Activated T-helper 1 cell treated with anti-CD3 and anti-CD28 coated beads, Interleukin-12 subunit alpha, Interleukin-12 subunit beta, Interleukin-2, Interleukin-4 antibody, amounts not matched to agents 30 ng/mL and 10 ng/mL and 1 ng/mL, durations not matched to agents 14 hours and 24 hours and 36 hours (primary cell): ENCODE data around the gene GRIN2C. TPM values are rescaled to one million over a fixed set of nuclear protein-coding genes. Genes with fewer than 3 reads are reported as not detected.

ENCODE experiments used
- DNase-seq: peaks from one replicate; pipeline ENCODE4 v3.0.0; 2021; ENCODE audit warnings: low spot score
- H3K27ac Mint-ChIP-seq: one replicate; pipeline ENCODE4 v1.8.0; 2021; ENCODE audit warnings: mild to moderate bottlenecking, mixed read lengths
- H3K27me3 Mint-ChIP-seq: one replicate; pipeline ENCODE4 v1.8.0; 2022; ENCODE audit warnings: mild to moderate bottlenecking, moderate library complexity, mixed read lengths; ENCODE audit not compliant: insufficient read depth
- H3K36me3 Mint-ChIP-seq: one replicate; pipeline ENCODE4 v1.8.0; 2021; ENCODE audit warnings: low read depth, mixed read lengths
- H3K4me1 Mint-ChIP-seq: one replicate; pipeline ENCODE4 v1.8.0; 2021; ENCODE audit warnings: low read depth, mixed read lengths
- H3K4me3 Mint-ChIP-seq: one replicate; pipeline ENCODE4 v1.8.0; 2021; ENCODE audit warnings: mild to moderate bottlenecking, moderate library complexity, mixed read lengths
- H3K9me3 Mint-ChIP-seq: one replicate; pipeline ENCODE4 v1.8.0; 2021; ENCODE audit warnings: mixed read lengths
- intact Hi-C: fragments of 100-400 bp; cut with micrococcal nuclease; formaldehyde crosslinking; loops from one replicate; pipeline ENCODE4 v1.15.1; 2024
- total RNA-seq: library from RNA; stranded (reverse); gene quantifications from 2 replicates; pipeline ENCODE4 v1.2.3, GENCODE V29; 2022

The GRIN2C gene
- total RNA-seq, 1 donor from 2014 or later, result 0.34 TPM

DNA sequence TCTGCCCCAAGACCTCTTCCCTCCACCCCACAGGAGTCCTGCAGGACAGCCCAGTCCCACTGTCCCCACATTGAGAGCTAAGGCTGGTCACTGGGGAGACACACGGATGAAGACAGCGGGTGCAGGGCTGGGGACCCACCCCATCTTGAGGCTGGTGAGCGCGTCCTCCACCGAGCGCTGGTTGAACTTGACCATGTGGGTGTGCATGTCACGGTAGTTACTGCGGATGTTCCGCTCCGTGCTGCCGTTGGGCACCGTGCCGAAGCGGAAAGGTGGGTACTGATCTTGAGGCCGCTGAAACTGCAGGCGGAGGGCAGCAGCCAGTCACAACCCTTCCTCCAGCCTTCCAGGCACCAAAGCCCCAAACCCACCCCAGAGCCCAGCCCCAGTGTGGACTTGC lies 13.1 kb downstream of the GRIN2C start:
- Mint-ChIP-seq H3K27me3 (peaks cover 23% of the 10 kb centered on the region), H3K36me3 (no peaks in the 10 kb centered on the region), H3K4me1 (no peaks in the 10 kb centered on the region), H3K27ac (no peak overlapping the region), H3K4me3 (no peak overlapping the region), H3K9me3 (no peaks in the 10 kb centered on the region)
- intact Hi-C loops, result no loop called here
- no peak for DNase-seq

DNA sequence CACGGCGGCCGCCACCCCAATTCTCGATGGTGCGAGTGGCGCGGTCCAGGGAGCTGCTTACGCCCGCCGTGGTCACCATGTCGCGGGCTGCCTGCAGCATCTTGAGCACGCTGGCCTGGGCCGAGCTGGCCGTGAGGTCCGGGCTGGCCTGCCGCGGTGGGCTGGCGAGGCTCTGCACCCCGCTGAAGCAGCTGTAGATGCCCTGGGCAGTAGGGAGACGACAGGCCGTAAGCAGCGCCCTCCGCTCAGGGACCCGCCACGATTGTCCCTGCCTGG lies 16.4 kb downstream of the GRIN2C start:
- Mint-ChIP-seq H3K27ac (no peak overlapping the region), H3K36me3 (no peaks in the 10 kb centered on the region), H3K27me3 (peaks cover 23% of the 10 kb centered on the region), H3K4me3 (no peak overlapping the region), H3K4me1 (peaks cover 8% of the 10 kb centered on the region), H3K9me3 (no peaks in the 10 kb centered on the region)
- intact Hi-C loops, result no loop called here
- no peak for DNase-seq

DNA sequence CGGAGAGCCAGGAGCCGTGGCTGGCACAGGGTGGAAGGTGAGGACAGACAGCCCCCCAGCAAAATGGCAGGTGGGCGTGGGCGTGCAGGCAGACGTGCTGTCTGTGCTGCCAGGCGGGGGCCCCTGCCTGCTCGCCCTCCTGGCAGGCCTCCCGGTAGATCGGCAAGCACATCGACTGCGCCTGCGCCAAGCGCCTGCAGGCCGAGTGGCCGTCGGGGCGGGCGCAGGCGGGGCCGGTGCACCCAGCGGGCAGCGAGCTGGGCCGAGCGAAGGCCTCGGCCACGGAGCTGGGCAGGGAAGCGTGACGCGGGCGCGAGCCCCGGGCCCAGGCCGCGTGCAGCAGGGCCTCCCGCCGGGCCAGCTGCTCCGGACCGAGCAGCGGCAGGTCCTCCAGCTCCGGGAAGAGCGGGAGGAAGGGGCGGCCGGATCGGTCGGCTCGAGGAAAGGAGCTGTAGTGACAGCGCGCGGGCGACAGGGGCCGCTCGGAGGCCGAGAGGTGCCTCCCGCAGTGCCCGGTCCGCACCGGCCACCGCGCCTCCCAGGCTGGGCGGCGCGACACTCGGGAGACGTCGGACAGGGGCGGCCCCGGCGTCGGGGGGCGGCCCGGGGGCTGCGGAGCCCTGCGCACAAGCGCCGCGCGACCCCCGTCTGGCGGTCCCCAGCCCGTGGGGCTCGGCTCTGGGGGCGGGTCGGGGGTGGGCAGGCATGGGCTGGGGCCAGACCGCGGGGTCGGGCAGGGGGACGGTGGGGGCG lies 16.9 kb downstream of the GRIN2C start:
- intact Hi-C loops, result no loop called here
- Mint-ChIP-seq H3K27me3 (peaks cover 23% of the 10 kb centered on the region), H3K36me3 (no peaks in the 10 kb centered on the region), H3K4me1 (peaks cover 8% of the 10 kb centered on the region), H3K4me3 (no peak overlapping the region), H3K9me3 (no peaks in the 10 kb centered on the region), H3K27ac (no peak overlapping the region)
- no peak for DNase-seq

DNA sequence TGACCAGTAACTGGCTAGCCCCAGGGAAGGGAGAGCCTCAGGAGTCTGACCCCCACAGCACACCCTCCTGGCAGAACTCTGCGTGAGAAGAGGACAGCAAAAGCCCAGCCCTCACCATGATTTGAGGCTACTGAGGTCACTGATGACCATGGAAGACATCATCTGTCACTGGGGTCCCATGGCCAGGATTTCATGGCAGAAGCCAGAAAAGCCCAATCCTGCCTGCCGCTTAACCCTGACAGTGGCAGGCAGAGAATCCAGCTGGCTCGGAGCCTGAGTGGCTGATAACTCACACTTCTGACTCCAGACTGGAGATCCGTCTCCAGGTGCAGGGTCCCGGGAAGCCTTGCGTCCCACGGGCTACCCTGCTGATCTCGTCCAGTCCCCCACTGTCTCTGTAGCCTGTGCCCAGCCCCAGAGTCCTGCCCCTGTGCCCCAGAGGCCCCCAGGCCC lies 17.5 kb downstream of the GRIN2C start:
- Mint-ChIP-seq H3K36me3 (no peaks in the 10 kb centered on the region), H3K27ac (no peak overlapping the region), H3K9me3 (no peaks in the 10 kb centered on the region), H3K27me3 (peaks cover 23% of the 10 kb centered on the region), H3K4me1 (peaks cover 8% of the 10 kb centered on the region), H3K4me3 (no peak overlapping the region)
- DNase-seq, result no peak
- intact Hi-C loops, result no loop called here

DNA sequence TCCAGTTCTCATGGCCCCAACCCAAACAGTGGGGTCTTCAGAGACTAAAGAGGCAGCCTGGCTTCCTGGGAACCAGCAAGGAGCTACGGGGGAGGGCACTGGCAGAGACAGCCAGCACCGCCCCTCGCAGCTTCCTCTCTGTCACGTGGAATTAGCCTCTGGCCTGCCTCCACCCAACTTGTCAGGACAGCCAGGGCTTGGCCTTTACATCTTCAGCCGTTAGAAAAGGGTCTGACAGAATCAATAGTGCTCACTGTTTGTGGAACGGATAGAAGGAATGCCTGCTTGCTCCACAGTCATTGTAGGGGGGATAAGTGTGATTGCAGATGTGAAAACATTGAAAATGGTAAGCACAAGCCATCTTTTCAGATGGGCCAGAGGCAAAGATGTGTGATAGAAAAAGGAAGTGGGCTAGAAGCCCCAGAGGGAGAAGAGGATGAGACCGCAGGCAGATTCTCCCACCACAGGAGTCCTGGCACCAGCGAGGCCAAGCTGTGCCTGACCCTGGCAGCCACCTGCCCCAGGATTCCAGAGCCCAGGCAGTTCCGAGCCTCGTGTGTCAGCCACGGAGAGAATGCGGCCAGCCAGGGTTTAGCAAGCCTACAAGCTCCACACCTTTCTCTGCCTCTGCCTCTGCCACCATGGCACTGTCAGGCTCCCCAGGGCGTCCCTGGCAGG lies 18.6 kb downstream of the GRIN2C start:
- no peak overlapping the region for H3K27ac Mint-ChIP-seq

DNA sequence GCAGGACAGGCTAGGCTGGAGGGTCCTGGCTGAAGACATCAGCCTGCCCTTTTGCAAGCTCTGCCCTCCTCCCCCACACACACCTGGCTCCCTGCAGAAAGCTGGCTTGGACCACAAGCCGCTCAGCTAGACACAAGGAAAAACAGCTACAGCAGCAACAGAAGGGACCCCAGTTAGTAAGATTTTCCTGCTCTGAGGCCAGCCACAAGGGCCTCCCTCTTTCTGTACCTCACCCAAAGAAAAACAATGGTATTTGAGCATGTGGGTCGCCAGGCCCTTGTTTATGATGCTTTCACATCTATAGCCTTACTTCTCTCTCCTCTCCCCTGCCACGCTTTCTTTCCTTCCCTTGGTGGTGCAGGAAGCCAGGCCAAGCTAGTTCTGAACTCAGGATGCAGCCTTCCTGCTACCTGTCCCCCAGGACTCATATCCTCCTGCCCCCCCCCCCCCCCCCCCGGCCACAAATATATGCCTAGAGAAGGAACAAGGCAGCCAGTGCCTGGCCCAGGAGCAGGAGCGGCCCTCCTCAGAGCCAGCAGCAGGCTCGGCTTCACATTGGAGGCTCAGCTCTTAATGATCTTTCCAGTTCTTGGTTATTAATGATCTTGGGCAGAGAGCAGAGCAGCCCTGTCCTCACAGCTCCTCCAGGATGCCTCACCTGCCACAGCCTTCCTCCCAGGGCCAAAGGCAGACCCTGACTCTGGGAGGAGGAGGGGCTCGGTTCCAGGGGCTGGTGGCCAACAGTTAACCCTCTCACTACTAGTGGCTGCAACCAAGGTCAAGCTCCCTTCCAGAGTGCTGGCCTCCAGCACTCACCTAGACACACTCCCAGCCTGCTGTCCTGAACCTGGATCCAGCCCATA lies 19.5 kb downstream of the GRIN2C start:
- no peak overlapping the region for H3K27ac Mint-ChIP-seq
- intact Hi-C loops, result no loop called here

More for the DNA sequence above, 18.6 kb downstream of the GRIN2C start:
- no peak for DNase-seq
- intact Hi-C loops, result no loop called here
- no peak overlapping the region for H3K4me3 Mint-ChIP-seq
- H3K9me3 Mint-ChIP-seq, result no peaks in the 10 kb centered on the region
- peaks cover 8% of the 10 kb centered on the region for H3K4me1 Mint-ChIP-seq
- H3K27me3 Mint-ChIP-seq, result peaks cover 23% of the 10 kb centered on the region
- peaks cover 7% of the 10 kb centered on the region for H3K36me3 Mint-ChIP-seq

DNA sequence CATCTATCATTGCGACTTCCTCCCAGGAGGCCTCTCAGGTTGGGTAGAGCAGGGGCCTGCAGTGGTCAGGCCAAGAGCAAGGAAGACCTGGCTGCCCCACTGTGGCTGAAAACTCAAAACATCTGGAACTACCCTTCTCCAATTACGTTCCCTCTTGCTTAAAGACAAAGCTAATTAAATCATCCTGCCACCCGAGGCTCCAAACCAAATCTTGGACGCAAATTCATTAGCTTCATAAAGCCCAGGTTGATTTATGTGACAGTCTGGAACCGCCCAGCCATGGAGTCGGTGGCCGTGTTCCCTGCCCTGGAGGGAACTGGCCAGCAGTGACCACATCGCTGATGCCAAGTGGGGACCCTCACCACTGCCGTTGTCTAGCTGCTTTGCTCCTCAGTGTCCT lies 21.4 kb downstream of the GRIN2C start:
- Mint-ChIP-seq H3K36me3 (peaks cover 9% of the 10 kb centered on the region), H3K27me3 (peaks cover 12% of the 10 kb centered on the region), H3K4me3 (no peak overlapping the region), H3K27ac (no peak overlapping the region), H3K9me3 (no peaks in the 10 kb centered on the region), H3K4me1 (peaks cover 8% of the 10 kb centered on the region)
- no peak for DNase-seq
- intact Hi-C loops, result no loop called here

More for the DNA sequence above, 19.5 kb downstream of the GRIN2C start:
- Mint-ChIP-seq H3K27me3 (peaks cover 23% of the 10 kb centered on the region), H3K4me3 (no peak overlapping the region), H3K36me3 (peaks cover 9% of the 10 kb centered on the region), H3K4me1 (peaks cover 8% of the 10 kb centered on the region), H3K9me3 (no peaks in the 10 kb centered on the region)
- no peak for DNase-seq

DNA sequence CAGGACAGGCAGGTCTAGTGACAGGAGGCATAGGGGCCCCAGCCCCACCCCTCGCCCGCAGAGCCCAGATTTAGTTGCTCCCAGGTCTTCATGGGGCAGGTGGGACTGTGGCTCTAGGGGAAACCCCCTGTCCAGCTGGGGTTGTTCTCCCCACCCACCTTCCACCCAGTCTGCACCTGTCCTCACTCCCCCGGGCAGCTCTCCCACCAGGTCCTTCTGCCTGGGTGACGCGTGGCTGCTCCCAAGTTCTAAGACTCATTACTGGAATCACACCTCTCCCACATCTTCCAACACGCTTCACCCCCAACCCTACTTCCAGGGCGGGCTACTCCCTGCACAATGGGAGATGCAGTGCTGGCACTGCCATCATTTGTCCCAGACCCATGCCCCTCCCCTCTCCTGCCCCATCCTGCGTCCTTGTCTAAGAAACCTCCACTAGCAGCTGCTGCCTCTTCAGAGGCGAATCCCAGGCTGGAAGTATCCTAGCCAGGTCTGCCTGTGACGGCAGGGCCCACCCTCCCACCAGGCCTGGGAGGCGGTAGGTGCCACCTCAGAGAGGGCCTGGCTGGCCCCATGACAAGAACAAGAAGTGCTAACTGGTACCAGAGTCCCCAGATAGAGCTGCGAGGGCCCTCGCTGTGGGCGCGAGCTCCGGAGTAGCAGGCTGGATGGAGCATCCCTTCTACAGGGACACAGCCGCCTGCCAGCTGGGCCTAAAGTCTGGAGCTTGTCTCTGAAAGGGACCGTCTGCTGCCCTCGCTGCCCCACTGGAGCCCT lies 22.8 kb downstream of the GRIN2C start:
- peaks cover 9% of the 10 kb centered on the region for H3K36me3 Mint-ChIP-seq
- no peak overlapping the region for H3K27ac Mint-ChIP-seq
- peaks cover 6% of the 10 kb centered on the region for H3K27me3 Mint-ChIP-seq
- no peak overlapping the region for H3K4me3 Mint-ChIP-seq
- intact Hi-C loops, result no loop called here
- H3K4me1 Mint-ChIP-seq, result peaks cover 8% of the 10 kb centered on the region
- no peaks in the 10 kb centered on the region for H3K9me3 Mint-ChIP-seq
- no peak for DNase-seq

DNA sequence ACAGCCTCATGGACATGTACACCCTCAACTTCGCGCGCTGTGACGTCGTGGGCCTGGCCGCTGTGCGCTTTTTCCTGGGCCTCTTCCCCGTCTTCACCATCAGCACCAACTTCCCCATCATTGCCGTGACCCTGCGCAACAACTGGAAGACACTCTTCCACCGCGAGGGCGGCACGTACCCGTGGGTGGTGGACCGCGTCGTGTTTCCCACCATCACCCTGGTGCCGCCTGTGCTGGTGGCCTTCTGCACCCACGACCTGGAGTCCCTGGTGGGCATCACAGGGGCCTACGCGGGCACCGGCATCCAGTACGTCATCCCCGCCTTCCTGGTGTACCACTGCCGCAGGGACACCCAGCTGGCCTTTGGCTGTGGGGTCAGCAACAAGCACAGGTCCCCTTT lies 23.5 kb downstream of the GRIN2C start:
- peaks cover 8% of the 10 kb centered on the region for H3K4me1 Mint-ChIP-seq
- DNase-seq, result no peak
- H3K9me3 Mint-ChIP-seq, result no peaks in the 10 kb centered on the region
- no peak overlapping the region for H3K27ac Mint-ChIP-seq
- intact Hi-C loops, result no loop called here
- H3K27me3 Mint-ChIP-seq, result peaks cover 4% of the 10 kb centered on the region
- H3K4me3 Mint-ChIP-seq, result no peak overlapping the region
- peaks cover 9% of the 10 kb centered on the region for H3K36me3 Mint-ChIP-seq

DNA sequence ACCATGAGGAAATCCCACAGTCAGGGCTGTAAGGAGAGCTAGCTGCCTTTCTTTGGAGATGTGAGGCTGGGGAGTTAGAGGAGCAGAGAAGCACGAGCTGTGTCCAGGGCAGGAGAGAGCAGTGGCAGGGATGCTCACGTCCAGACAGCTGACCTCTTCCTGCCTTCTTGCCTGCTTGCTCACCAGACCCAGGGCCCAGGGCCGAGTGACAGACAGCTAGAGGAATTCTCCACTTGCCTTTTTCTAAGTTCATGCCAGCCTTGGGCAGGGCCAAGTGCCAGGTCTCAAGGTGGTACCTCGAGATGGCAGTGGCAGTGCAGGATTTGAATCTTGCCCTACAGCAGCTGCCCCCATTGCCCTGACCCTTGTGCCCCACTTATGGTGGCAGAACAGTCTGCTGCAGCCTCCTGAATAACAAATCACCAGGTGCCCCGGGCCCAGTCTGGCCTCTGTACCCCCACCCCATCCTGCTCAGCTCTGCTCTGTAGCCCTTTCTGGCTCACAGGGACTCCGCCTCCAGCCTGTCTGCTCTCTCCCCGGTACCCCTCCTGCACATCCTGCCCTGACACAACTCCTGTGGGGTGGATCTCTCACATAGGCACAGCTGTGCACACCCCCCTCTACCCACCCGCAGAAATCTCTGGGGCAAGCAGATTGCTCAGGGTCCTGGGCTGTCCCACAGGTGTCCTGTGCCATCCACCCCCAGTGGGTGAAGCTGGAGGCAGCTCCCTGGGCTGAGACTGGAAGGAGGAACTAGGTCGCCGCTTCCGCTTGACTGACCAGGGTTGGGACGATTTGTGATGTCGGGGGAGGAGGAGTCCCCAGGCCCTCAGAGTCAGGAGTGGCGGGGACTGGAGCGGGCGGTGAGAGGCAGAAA lies 25.9 kb downstream of the GRIN2C start:
- intact Hi-C loops, result no loop called here
- no peak overlapping the region for H3K27ac Mint-ChIP-seq
- DNase-seq, result no peak
- no peaks in the 10 kb centered on the region for H3K27me3 Mint-ChIP-seq
- no peaks in the 10 kb centered on the region for H3K9me3 Mint-ChIP-seq
- peaks cover 9% of the 10 kb centered on the region for H3K36me3 Mint-ChIP-seq
- H3K4me1 Mint-ChIP-seq, result no peaks in the 10 kb centered on the region
- no peak overlapping the region for H3K4me3 Mint-ChIP-seq

DNA sequence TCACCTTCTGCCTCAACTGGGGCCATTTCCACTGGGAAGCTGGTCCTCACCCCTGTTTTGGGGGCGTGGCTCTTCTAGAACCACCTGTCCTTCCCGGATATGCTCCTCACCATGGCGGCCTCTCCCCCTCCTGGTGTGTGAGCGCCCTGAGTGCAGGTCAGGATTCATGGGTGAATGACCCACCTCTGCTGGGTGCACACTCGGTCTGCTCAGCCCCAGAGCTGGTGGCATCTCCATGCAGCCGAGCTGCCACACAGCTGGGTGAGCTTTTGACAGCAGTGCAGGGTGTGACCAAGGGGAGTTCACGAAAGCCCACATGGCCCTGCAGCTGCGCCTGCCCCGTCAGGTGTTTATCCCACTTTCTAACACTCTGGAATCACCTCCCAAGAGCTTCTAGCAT lies 27.3 kb downstream of the GRIN2C start:
- Mint-ChIP-seq H3K4me1 (no peaks in the 10 kb centered on the region), H3K9me3 (no peaks in the 10 kb centered on the region), H3K27me3 (no peaks in the 10 kb centered on the region), H3K4me3 (no peak overlapping the region), H3K36me3 (peaks cover 9% of the 10 kb centered on the region), H3K27ac (no peak overlapping the region)
- intact Hi-C loops, result no loop called here
- DNase-seq, result no peak
